HG03159 (cell line): ENCODE results near the gene NOXO1.
A peak's percentile ranks its signal among the peaks of the same experiment; 100 is the strongest.

ENCODE experiments used
- ATAC-seq: cut with Tn5 transposase; IDR thresholded peaks from one replicate; pipeline ENCODE4 v1.9.1; 2021; ENCODE audit warnings: mild to moderate bottlenecking, moderate library complexity; ENCODE audit not compliant: unreplicated experiment

Gene NOXO1

GRCh38 chr16:1998360-1998835, 17.1 kb upstream of the NOXO1 start:
- ATAC-seq, result no peak

GRCh38 chr16:1997494-1998359, 16.5 kb upstream of the NOXO1 start:
- ATAC-seq, result no peak

- ATAC-seq, result no peak
These were observed 12.5 kb upstream of the NOXO1 start for GRCh38 chr16:1993731-1994131.

GRCh38 chr16:1992704-1993317, 11.5 kb upstream of the NOXO1 start:
- ATAC-seq, result no peak

GRCh38 chr16:1991948-1992703, 10.9 kb upstream of the NOXO1 start:
- ATAC-seq, result peak; percentile 42

- ATAC-seq, result no peak
These were observed 10.3 kb upstream of the NOXO1 start for GRCh38 chr16:1991588-1991947.

- peak; percentile 36 for ATAC-seq
These were observed 9.9 kb upstream of the NOXO1 start for GRCh38 chr16:1991135-1991551.

GRCh38 chr16:1990351-1991134, 9.3 kb upstream of the NOXO1 start:
- ATAC-seq, result peak; percentile 4

GRCh38 chr16:1990101-1990350, 8.8 kb upstream of the NOXO1 start:
- ATAC-seq, result no peak

GRCh38 chr16:1989209-1990100, 8.2 kb upstream of the NOXO1 start, which contains the start of gene SYNGR3:
TSS of gene SYNGR3 (plus strand) at chr16:1989970. CDS start at chr16:1990103, 133 bp downstream.
- ATAC-seq, result no peak

- ATAC-seq, result no peak
These were observed 5.9 kb upstream of the NOXO1 start for GRCh38 chr16:1987198-1987597.

GRCh38 chr16:1985466-1986150, 4.3 kb upstream of the NOXO1 start:
- no peak for ATAC-seq

- ATAC-seq, result peak; percentile 8
These were observed 3.3 kb upstream of the NOXO1 start for GRCh38 chr16:1984347-1985225.

- ATAC-seq, result peak; percentile 52
These were observed 2.5 kb upstream of the NOXO1 start, which contains the start of gene GFER for GRCh38 chr16:1983544-1984346. TSS of gene GFER (plus strand) at chr16:1984193. CDS start at chr16:1984219, 26 bp downstream.

GRCh38 chr16:1982991-1983543, 1.8 kb upstream of the NOXO1 start:
- no peak for ATAC-seq

GRCh38 chr16:1982013-1982433, 754 bp upstream of the NOXO1 start:
- no peak for ATAC-seq

- ATAC-seq, result no peak
These were observed 540 bp downstream of the NOXO1 start for GRCh38 chr16:1980770-1981087.
